HepG2 (cell line): ENCODE measurements around the gene CPB2. TPM values are rescaled to one million over a fixed set of nuclear protein-coding genes. Genes with fewer than 3 reads are reported as not detected.
A peak's percentile ranks its signal among the peaks of the same experiment; 100 is the strongest.

Source experiments
- ATF7 ChIP-seq, 2 experiments: fragments of 450-650 bp in 1 of 2; sonication (generic) in 1 of 2; formaldehyde crosslinking in 1 of 2; IDR thresholded peaks; 2 replicates each; pipeline versions ENCODE4 v1.4.0 to v1.6.1; 2016 to 2020; ENCODE audit warnings: antibody characterized with exemption in 1 of 2, mild to moderate bottlenecking in 1 of 2, missing genetic modification reagents in 1 of 2
- FOXJ3 ChIP-seq: sonication (generic); formaldehyde crosslinking; IDR thresholded peaks from 2 replicates; pipeline ENCODE4 v1.4.0; 2020; ENCODE audit warnings: missing genetic modification reagents, mild to moderate bottlenecking, borderline replicate concordance
- FOXO4 ChIP-seq: sonication (generic); formaldehyde crosslinking; conservative IDR thresholded peaks from 2 replicates; pipeline ENCODE4 v1.8.1; 2023; ENCODE audit warnings: missing genetic modification reagents
- HNRNPUL1 ChIP-seq: fragments of 200-400 bp; formaldehyde crosslinking; IDR thresholded peaks from 2 replicates; pipeline ENCODE4 v1.6.1; 2017; ENCODE audit warnings: low read depth, mild to moderate bottlenecking, low read length, moderate library complexity
- JUNB ChIP-seq: sonication (generic); formaldehyde crosslinking; IDR thresholded peaks from 2 replicates; pipeline ENCODE4 v1.8.0; 2022; ENCODE audit warnings: missing genetic modification reagents, mild to moderate bottlenecking, borderline replicate concordance
- NFIC ChIP-seq: IDR thresholded peaks from 2 replicates; pipeline ENCODE4 v1.6.1; 2012; ENCODE audit warnings: mild to moderate bottlenecking, low read length, inconsistent platforms
- SIN3B ChIP-seq: fragments of 150-350 bp; IDR thresholded peaks from 2 replicates; pipeline ENCODE4 v1.6.1; 2014; ENCODE audit warnings: low read length
- TFE3 ChIP-seq: IDR thresholded peaks from 2 replicates; pipeline ENCODE4 v1.6.1; 2016
- ZFYVE20 ChIP-seq: sonication (generic); formaldehyde crosslinking; IDR thresholded peaks from 2 replicates; pipeline ENCODE4 v1.8.0; 2023; ENCODE audit warnings: low read depth, mild to moderate bottlenecking, moderate library complexity, missing genetic modification reagents, borderline replicate concordance
- ZNF407 ChIP-seq: sonication (generic); formaldehyde crosslinking; IDR thresholded peaks from one replicate; pipeline ENCODE4 v1.5.1; 2020; ENCODE audit warnings: mild to moderate bottlenecking, missing genetic modification reagents; ENCODE audit errors: not compliant biosample characterization
- ZNF580 ChIP-seq: IDR thresholded peaks from 2 replicates; pipeline ENCODE4 v1.6.1; 2016; ENCODE audit warnings: low read depth, borderline replicate concordance
- ZNF652 ChIP-seq: IDR thresholded peaks from 2 replicates; pipeline ENCODE4 v1.6.1; 2016; ENCODE audit warnings: low read depth, borderline replicate concordance
- ZNF704 ChIP-seq: sonication (generic); formaldehyde crosslinking; IDR thresholded peaks from 2 replicates; pipeline ENCODE4 v1.8.1; 2023; ENCODE audit warnings: mild to moderate bottlenecking, inconsistent platforms, moderate library complexity, missing genetic modification reagents, borderline replicate concordance
- ZNF746 ChIP-seq: sonication (generic); formaldehyde crosslinking; IDR thresholded peaks from 2 replicates; pipeline ENCODE4 v1.8.0; 2022; ENCODE audit warnings: mild to moderate bottlenecking, missing genetic modification reagents
- ZNF841 ChIP-seq: sonication (generic); formaldehyde crosslinking; IDR thresholded peaks from 2 replicates; pipeline ENCODE4 v1.8.1; 2023; ENCODE audit warnings: missing genetic modification reagents, borderline replicate concordance
- polyA plus RNA-seq, 8 experiments: library from polyadenylated mRNA; depleted of rRNA in 3 of 8; stranded (reverse) in 7 of 8; unstranded in 1 of 8; fragments of >200 nt; fragmentation: Illumina TruSeq in 4 of 8; extraction: Trizol in 4 of 8; gene quantifications; 2 replicates each; pipeline versions ENCODE4 v1.2.1 to v1.2.3, GENCODE V29; 2011 to 2016; ENCODE audit warnings: low read depth in 4 of 8, missing spikeins in 1 of 8, mixed read lengths in 1 of 8; ENCODE audit not compliant: insufficient read depth in 1 of 8
- total RNA-seq, 5 experiments: library from RNA; depleted of rRNA; stranded (reverse); fragments of >200 nt; fragmentation: Illumina TruSeq; extraction: Trizol; gene quantifications; 2 replicates each; pipeline ENCODE4 v1.2.3, GENCODE V29; 2016; ENCODE audit warnings: low read depth in 1 of 5

CPB2 gene
- total and polyA plus RNA-seq, 2 of the 13 experiments (the other 11 are each of a cell fraction or from before 2014, with no cell fraction given) = 125 to 140 TPM

GRCh38 chr13:46052319-46053161, 52.3 kb downstream of the CPB2 start, which contains the start of gene ZC3H13 (continued):
- TF ChIP-seq FOXJ3 (CRISPR knock-in tag) (no peak), TFE3 (CRISPR knock-in tag) (0 out of 2 replicates have a peak, but pooled peaks have one; percentile 21), ZNF704 (CRISPR knock-in tag) (no peak), SIN3B (peak; percentile 65; the same call in 1 of the 2 replicates), HNRNPUL1 (no peak), NFIC (no peak; the same call in 1 of the 2 replicates), ZNF746 (no peak), ZNF580 (CRISPR knock-in tag) (0 out of 2 replicates have a peak, but pooled peaks have one; percentile 55), ZNF841 (CRISPR knock-in tag) (no peak), JUNB (CRISPR knock-in tag) (no peak), ZNF407 (peak; percentile 55), FOXO4 (no peak), ZFYVE20 (CRISPR knock-in tag) (no peak), ZNF652 (CRISPR knock-in tag) (no peak), ATF7 (IDR thresholded peaks at IDR 0.05) (no peak), ATF7 (CRISPR knock-in tag; IDR thresholded peaks at IDR 0.05) (no peak)
